Keratinocyte (primary cell): ENCODE measurements around the gene VPS37C. TPM values are rescaled to one million over a fixed set of nuclear protein-coding genes. Genes with fewer than 3 reads are reported as not detected.

Experiments used
- DNase-seq: peaks from one replicate; pipeline ENCODE4 v3.0.0-alpha.2; 2011; ENCODE audit warnings: low read depth, missing footprints, low spot score
- FAIRE-seq: peaks from 2 replicates; lab custom pipeline; 2011; peaks lifted over from hg19 to GRCh38; lab: Jason Lieb, UNC
- H2AFZ ChIP-seq: 2 replicates; pipeline ENCODE4 v1.6.0; 2012; ENCODE audit warnings: low read length, control low read depth, inconsistent platforms; ENCODE audit not compliant: control insufficient read depth
- H3K27ac ChIP-seq: 2 replicates; pipeline ENCODE4 v1.5.1; 2011; ENCODE audit warnings: low read length; ENCODE audit not compliant: control insufficient read depth, insufficient read depth
- H3K27me3 ChIP-seq: 3 replicates; pipeline ENCODE4 v1.6.0; 2011; ENCODE audit warnings: low read length; ENCODE audit not compliant: control insufficient read depth, insufficient read depth; ENCODE audit errors: extremely low read depth
- H3K36me3 ChIP-seq, 2 experiments: 2 replicates in 1 of 2; 3 replicates in 1 of 2; pipeline ENCODE4 v1.5.1; 2011; ENCODE audit warnings: low read length in 2 of 2, mild to moderate bottlenecking in 1 of 2; ENCODE audit not compliant: control insufficient read depth in 2 of 2, insufficient read depth in 2 of 2; ENCODE audit errors: extremely low read depth in 1 of 2
- H3K4me1 ChIP-seq: 3 replicates; pipeline ENCODE4 v1.5.1; 2011; ENCODE audit warnings: low read length; ENCODE audit not compliant: control insufficient read depth, insufficient read depth; ENCODE audit errors: extremely low read depth
- H3K4me2 ChIP-seq: 3 replicates; pipeline ENCODE4 v1.6.0; 2011; ENCODE audit warnings: low read depth, low read length; ENCODE audit not compliant: control insufficient read depth, insufficient read depth; ENCODE audit errors: extremely low read depth
- H3K4me3 ChIP-seq, 3 experiments: fragments of 200-600 bp in 1 of 3; sonication (generic) in 1 of 3; 2 replicates in 2 of 3; 3 replicates in 1 of 3; pipeline ENCODE4 v1.5.1; 2011 to 2016; ENCODE audit warnings: low read length in 3 of 3, mild to moderate bottlenecking in 3 of 3, control low read depth in 2 of 3, inconsistent platforms in 1 of 3, low read depth in 1 of 3, mixed read lengths in 1 of 3, mixed run types in 1 of 3, moderate library complexity in 1 of 3; ENCODE audit not compliant: control insufficient read depth in 2 of 3, insufficient read depth in 2 of 3; ENCODE audit errors: extremely low read depth in 1 of 3
- H3K79me2 ChIP-seq: 2 replicates; pipeline ENCODE4 v1.6.0; 2012; ENCODE audit warnings: low read length; ENCODE audit not compliant: control insufficient read depth, insufficient read depth
- H3K9ac ChIP-seq: 3 replicates; pipeline ENCODE4 v1.6.0; 2011; ENCODE audit warnings: low read length; ENCODE audit not compliant: control insufficient read depth, insufficient read depth; ENCODE audit errors: extremely low read depth
- H3K9me1 ChIP-seq: 3 replicates; pipeline ENCODE4 v1.6.0; 2011; ENCODE audit warnings: low read length; ENCODE audit not compliant: control insufficient read depth, insufficient read depth; ENCODE audit errors: extremely low read depth
- H3K9me3 ChIP-seq: 2 replicates; pipeline ENCODE4 v1.5.1; 2012; ENCODE audit warnings: low read depth, low read length; ENCODE audit not compliant: control insufficient read depth
- H4K20me1 ChIP-seq: 3 replicates; pipeline ENCODE4 v1.6.0; 2011; ENCODE audit warnings: low read length; ENCODE audit not compliant: control insufficient read depth, insufficient read depth; ENCODE audit errors: extremely low read depth
- EZH2 ChIP-seq: IDR thresholded peaks from one replicate; pipeline ENCODE4 v1.6.1; 2012; ENCODE audit warnings: inconsistent platforms, mild to moderate bottlenecking, low read length, moderate library complexity
- dilution Hi-C: fragments of 300-500 bp; cut with MboI; formaldehyde crosslinking; loops from one replicate; pipeline ENCODE4 v1.7.0; 2020; ENCODE audit warnings: low sequenced_read_pairs; ENCODE audit not compliant: extremely low pct_ligation_motif_present
- polyA plus RNA-seq, 5 experiments: library from polyadenylated mRNA; depleted of rRNA in 3 of 5; stranded (reverse) in 3 of 5; stranded (forward) in 1 of 5; unstranded in 1 of 5; fragments of >200 nt; gene quantifications; 1 replicate in 1 of 5; 2 replicates in 3 of 5; 3 replicates in 1 of 5; pipeline versions ENCODE4 v1.2.1 to v1.2.3, GENCODE V29; 2011 to 2012; ENCODE audit warnings: missing spikeins in 2 of 5, low read depth in 1 of 5, low replicate concordance in 1 of 5
- TF ChIP-seq, protein P1 (sequence below), 3 experiments: IDR thresholded peaks in 1 of 3; conservative IDR thresholded peaks in 1 of 3; optimal IDR thresholded peaks in 1 of 3; 2 replicates in 2 of 3; 3 replicates in 1 of 3; pipeline versions ENCODE3 to v1.5.1; 2011; ENCODE audit warnings: low read length in 3 of 3, mild to moderate bottlenecking in 3 of 3, moderate library complexity in 2 of 3, control low read depth in 1 of 3, inconsistent platforms in 1 of 3; ENCODE audit not compliant: insufficient read depth in 2 of 3; ENCODE audit errors: extremely low read depth in 1 of 3

VPS37C gene
- polyA plus RNA-seq, 1 donor (not counting 4 experiments of a cell fraction or from before 2014, with no cell fraction given): 8.0 TPM

DNA sequence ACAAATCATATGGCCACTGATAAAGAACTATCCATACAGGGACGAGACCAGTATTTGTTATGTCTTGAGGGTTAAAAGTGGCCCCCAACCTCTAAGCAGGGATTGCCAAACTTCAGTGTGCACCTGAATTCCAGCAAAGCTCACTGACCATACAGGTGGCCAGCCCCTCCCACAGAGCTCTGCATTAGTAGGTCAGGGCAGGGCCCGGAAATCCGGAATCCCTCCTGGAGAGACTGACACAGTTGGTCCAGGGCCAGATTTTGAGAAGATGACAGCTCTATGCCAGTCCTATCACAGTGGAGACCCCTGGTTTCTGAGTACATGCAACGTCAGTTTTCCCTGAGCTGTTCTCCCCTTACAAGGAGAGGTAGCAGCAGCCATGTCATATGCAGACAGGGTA is 20.8 kb downstream of the VPS37C start:
- Histone ChIP-seq H3K4me2 (no peak overlapping the region), H3K9ac (no peak overlapping the region), H3K79me2 (peaks cover 16% of the 10 kb centered on the region), H3K36me3 (peaks cover 7 to 8% of the 10 kb centered on the region in 2 experiments), H3K9me1 (no peaks in the 10 kb centered on the region), H3K27ac (no peak overlapping the region), H3K4me1 (peaks cover 2% of the 10 kb centered on the region), H3K27me3 (no peaks in the 10 kb centered on the region), H2AFZ (no peak overlapping the region), H3K9me3 (no peaks in the 10 kb centered on the region), H4K20me1 (peaks cover 3% of the 10 kb centered on the region), H3K4me3 (no peak overlapping the region)
- FAIRE-seq (no peak), DNase-seq (no peak)
- no peak for TF ChIP-seq EZH2
- TF ChIP-seq, protein P1, sequence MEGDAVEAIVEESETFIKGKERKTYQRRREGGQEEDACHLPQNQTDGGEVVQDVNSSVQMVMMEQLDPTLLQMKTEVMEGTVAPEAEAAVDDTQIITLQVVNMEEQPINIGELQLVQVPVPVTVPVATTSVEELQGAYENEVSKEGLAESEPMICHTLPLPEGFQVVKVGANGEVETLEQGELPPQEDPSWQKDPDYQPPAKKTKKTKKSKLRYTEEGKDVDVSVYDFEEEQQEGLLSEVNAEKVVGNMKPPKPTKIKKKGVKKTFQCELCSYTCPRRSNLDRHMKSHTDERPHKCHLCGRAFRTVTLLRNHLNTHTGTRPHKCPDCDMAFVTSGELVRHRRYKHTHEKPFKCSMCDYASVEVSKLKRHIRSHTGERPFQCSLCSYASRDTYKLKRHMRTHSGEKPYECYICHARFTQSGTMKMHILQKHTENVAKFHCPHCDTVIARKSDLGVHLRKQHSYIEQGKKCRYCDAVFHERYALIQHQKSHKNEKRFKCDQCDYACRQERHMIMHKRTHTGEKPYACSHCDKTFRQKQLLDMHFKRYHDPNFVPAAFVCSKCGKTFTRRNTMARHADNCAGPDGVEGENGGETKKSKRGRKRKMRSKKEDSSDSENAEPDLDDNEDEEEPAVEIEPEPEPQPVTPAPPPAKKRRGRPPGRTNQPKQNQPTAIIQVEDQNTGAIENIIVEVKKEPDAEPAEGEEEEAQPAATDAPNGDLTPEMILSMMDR (optimal IDR thresholded peaks at IDR 0.05 in 1 of 3, IDR thresholded peaks at IDR 0.05 in 1 of 3, conservative IDR thresholded peaks at IDR 0.05 in 1 of 3; ENCODE audit: extremely low read depth in 1 of 3, insufficient read depth in 2 of 3, low read length in 3 of 3): no peak
- dilution Hi-C loops: no loop called here

- no peak for TF ChIP-seq EZH2
- TF ChIP-seq, protein P1 (optimal IDR thresholded peaks at IDR 0.05 in 1 of 3, IDR thresholded peaks at IDR 0.05 in 1 of 3, conservative IDR thresholded peaks at IDR 0.05 in 1 of 3; ENCODE audit: extremely low read depth in 1 of 3, insufficient read depth in 2 of 3, low read length in 3 of 3): no peak
- Histone ChIP-seq H3K27ac (no peak overlapping the region), H3K4me2 (no peak overlapping the region), H2AFZ (no peak overlapping the region), H3K9me1 (no peaks in the 10 kb centered on the region), H3K4me3 (no peak overlapping the region), H3K9ac (no peak overlapping the region), H3K4me1 (peaks cover 2% of the 10 kb centered on the region), H3K79me2 (peaks cover 8% of the 10 kb centered on the region), H3K36me3 (peaks cover 5 to 7% of the 10 kb centered on the region in 2 experiments), H3K27me3 (no peaks in the 10 kb centered on the region), H3K9me3 (no peaks in the 10 kb centered on the region), H4K20me1 (peaks cover 3% of the 10 kb centered on the region)
- no peak for DNase-seq
- FAIRE-seq: no peak
- dilution Hi-C loops: no loop called here
Measured at GRCh38 chr11:61139387-61139786, 21.8 kb downstream of the VPS37C start.
